Measurements from ENCODE around the gene TTC24.

TTC24 gene

GRCh38 chr1:156579472-156579871 lies at the start of gene TTC24:
TSS of gene TTC24 (plus strand) at chr1:156579723. CDS start at chr1:156581365, 1,642 bp downstream.
- no peak for DNase-seq (ENCODE audit: low read depth)
- TF ChIP-seq CTCF (IDR thresholded peaks at IDR 0.05; ENCODE audit: low read depth, low read length, missing control alignments): no peak
- H3K4me3 ChIP-seq (ENCODE audit: low read depth, low read length): no peak within 1 kb of the TSS
- in situ Hi-C loops (cut with HindIII; ENCODE audit: low sequenced_read_pairs): no loop called here

- in situ Hi-C loops (cut with HindIII; ENCODE audit: low sequenced_read_pairs): no loop called here
- no peak overlapping the region for H3K4me3 ChIP-seq (ENCODE audit: low read depth, low read length)
- TF ChIP-seq CTCF (IDR thresholded peaks at IDR 0.05; ENCODE audit: low read depth, low read length, missing control alignments): no peak
- DNase-seq (ENCODE audit: low read depth): no peak
These were observed 49.5 kb upstream of the TTC24 start for GRCh38 chr1:156530006-156530405.

GRCh38 chr1:156532374-156532773 lies 47.1 kb upstream of the TTC24 start:
- no peak overlapping the region for H3K4me3 ChIP-seq (ENCODE audit: low read depth, low read length)
- no peak for TF ChIP-seq CTCF (IDR thresholded peaks at IDR 0.05; ENCODE audit: low read depth, low read length, missing control alignments)
- in situ Hi-C loops (cut with HindIII; ENCODE audit: low sequenced_read_pairs): no loop called here
- no peak for DNase-seq (ENCODE audit: low read depth)

- no peak for TF ChIP-seq CTCF (IDR thresholded peaks at IDR 0.05; ENCODE audit: low read depth, low read length, missing control alignments)
- in situ Hi-C loops (cut with HindIII; ENCODE audit: low sequenced_read_pairs): no loop called here
- DNase-seq (ENCODE audit: low read depth): no peak
- no peak overlapping the region for H3K4me3 ChIP-seq (ENCODE audit: low read depth, low read length)
These were observed 45.8 kb upstream of the TTC24 start for GRCh38 chr1:156533568-156534220.

GRCh38 chr1:156534424-156535060 lies 45.0 kb upstream of the TTC24 start:
- DNase-seq (ENCODE audit: low read depth): no peak
- H3K4me3 ChIP-seq (ENCODE audit: low read depth, low read length): no peak overlapping the region
- no peak for TF ChIP-seq CTCF (IDR thresholded peaks at IDR 0.05; ENCODE audit: low read depth, low read length, missing control alignments)
- in situ Hi-C loops (cut with HindIII; ENCODE audit: low sequenced_read_pairs): no loop called here

GRCh38 chr1:156537027-156537426 lies 42.5 kb upstream of the TTC24 start:
- no peak for TF ChIP-seq CTCF (IDR thresholded peaks at IDR 0.05; ENCODE audit: low read depth, low read length, missing control alignments)
- in situ Hi-C loops (cut with HindIII; ENCODE audit: low sequenced_read_pairs): no loop called here
- no peak for DNase-seq (ENCODE audit: low read depth)
- no peak overlapping the region for H3K4me3 ChIP-seq (ENCODE audit: low read depth, low read length)
